Measurements from ENCODE around the gene ATRAID. TPM values are rescaled to one million over a fixed set of nuclear protein-coding genes. Genes with fewer than 3 reads are reported as not detected.

ATRAID gene
- total RNA-seq, 4 donors from 2014 or later, result 169 to 677 (median 199) TPM

- no peak for TF ChIP-seq CTCF (IDR thresholded peaks at IDR 0.05; ENCODE audit: low read depth)
These were observed 36.5 kb upstream of the ATRAID start for GRCh38 chr2:27175330-27175729.

GRCh38 chr2:27177441-27178351 is 34.1 kb upstream of the ATRAID start:
- no peak for TF ChIP-seq CTCF (IDR thresholded peaks at IDR 0.05; ENCODE audit: low read depth)

GRCh38 chr2:27178469-27178868 is 33.4 kb upstream of the ATRAID start:
- no peak for TF ChIP-seq CTCF (IDR thresholded peaks at IDR 0.05; ENCODE audit: low read depth)

- no peak for TF ChIP-seq CTCF (IDR thresholded peaks at IDR 0.05; ENCODE audit: low read depth)
These were observed 32.4 kb upstream of the ATRAID start for GRCh38 chr2:27179344-27180000.

- no peak for TF ChIP-seq CTCF (IDR thresholded peaks at IDR 0.05; ENCODE audit: low read depth)
These were observed 29.5 kb upstream of the ATRAID start for GRCh38 chr2:27182346-27182745.

- no peak for TF ChIP-seq CTCF (IDR thresholded peaks at IDR 0.05; ENCODE audit: low read depth)
These were observed 27.7 kb upstream of the ATRAID start for GRCh38 chr2:27184115-27184514.

- no peak for TF ChIP-seq CTCF (IDR thresholded peaks at IDR 0.05; ENCODE audit: low read depth)
These were observed 26.4 kb upstream of the ATRAID start for GRCh38 chr2:27185331-27186026.
